LoVo (cell line): ENCODE data around the gene IRF2.
A peak's percentile ranks its signal among the peaks of the same experiment; 100 is the strongest.
"Not testable (repeated sequence)": the region's sequence is repeated elsewhere in the genome, so short reads cannot be mapped to it uniquely, and the experiment has no call there.

Experiments used
- DNase-seq: peaks from one replicate; pipeline ENCODE4 v3.0.0-alpha.2; 2016; ENCODE audit warnings: low spot score

IRF2 gene

DNA sequence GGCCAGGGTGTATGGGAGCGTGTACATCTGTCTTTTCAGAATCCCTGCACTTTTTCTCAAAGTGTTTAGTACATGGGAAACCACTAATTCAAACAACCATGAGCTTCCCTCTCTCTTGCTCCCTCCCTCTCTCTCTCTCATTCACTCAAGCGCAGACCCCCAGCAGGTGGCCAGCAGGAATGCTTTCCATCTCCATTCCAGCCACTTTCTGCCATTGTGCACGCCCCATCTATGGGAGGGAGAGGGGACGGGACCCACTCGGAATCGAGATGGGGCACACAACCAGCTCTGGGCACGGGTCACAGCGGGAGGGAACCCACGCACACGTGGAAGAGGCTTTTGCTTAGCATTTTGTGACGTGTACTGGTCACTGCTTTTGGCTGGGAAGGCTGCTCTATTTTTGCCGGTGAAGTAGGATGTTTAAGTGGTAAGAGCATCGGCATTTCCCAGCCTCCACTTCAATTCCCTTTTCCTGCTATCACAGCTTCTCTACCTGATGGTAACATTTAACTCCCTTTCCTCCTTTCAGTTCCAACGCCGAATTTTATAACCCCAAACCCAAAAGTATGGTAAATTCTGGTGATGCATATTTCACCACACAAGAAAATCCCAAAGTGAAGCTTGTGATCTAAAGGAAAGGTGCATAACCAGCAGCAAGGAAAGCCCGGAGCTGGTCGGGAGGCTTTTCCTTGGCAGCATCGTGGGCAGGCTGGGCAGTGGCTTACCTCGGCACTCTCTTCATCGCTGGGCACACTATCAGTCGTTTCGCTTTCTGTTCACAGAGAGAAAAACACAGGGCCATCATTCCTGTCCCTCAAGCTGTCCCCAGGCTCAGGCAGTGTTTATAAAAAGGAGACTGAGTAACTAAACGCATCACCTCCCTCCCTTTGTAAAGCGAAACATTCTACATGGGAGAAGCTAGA is 84.1 kb downstream of the IRF2 start:
- DNase-seq, result no peak

DNA sequence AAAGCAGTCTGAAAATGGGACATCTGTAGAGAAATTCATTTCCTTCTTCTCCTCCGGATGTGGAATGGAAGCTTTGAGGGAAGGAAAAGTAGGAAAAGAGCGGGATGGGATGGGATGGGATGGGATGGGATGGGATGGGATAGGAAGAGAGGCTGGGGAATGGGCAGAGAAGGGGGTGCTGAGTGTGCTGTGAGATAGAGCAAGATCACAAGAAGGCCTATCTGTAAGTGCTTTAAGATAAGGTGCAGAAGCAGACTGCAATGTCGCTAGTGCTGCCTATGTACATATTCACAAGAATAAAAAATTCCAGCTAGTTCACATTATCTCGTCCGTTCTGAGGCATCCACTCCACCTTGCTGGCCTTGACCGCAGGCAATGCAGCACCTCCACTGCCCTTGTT is 86.2 kb downstream of the IRF2 start:
- no peak for DNase-seq

DNA sequence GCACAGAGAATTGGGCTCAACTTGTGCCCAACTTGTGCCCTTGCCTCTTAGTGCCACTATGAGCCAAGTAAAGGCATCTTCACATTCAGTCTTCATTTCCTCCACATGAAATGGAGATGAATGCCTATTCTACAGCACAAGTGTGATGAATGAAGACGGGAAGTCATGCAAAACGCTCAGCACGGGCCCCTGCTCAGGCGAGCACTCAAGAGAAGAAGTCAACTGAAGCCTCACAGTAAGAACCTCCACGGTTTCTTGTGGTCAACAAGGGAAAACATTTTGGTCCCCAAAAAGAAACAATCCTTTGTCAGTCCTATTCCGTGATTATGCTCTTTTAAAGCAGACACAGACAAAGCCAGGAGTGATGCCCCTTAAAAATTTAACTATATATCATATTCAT is 87.0 kb downstream of the IRF2 start:
- DNase-seq, result no peak

DNA sequence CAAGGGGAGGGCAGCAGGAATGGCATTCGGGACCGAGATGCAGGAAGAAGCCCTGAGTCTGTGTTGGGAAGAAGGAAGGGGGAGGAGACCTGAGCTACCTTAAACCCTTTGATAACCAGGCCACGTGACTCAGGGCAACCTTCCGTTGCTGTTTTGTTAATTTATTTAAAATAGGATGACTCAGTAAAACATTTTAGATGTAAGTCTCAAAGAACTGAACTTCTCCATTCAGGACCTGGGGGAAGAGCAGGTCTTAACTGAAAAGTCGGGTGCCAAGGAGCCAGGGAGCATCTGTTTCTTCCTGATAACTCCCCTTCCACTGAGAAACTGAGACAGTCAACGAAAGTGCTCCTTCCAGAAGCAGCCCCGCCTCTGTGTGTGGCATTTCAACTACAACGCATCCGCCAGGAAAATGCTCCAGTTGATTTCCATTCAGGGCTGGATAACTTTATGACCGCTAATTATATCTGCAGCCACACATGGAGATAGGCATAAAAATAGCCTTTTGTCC is 88.0 kb downstream of the IRF2 start:
- DNase-seq, result no peak

DNA sequence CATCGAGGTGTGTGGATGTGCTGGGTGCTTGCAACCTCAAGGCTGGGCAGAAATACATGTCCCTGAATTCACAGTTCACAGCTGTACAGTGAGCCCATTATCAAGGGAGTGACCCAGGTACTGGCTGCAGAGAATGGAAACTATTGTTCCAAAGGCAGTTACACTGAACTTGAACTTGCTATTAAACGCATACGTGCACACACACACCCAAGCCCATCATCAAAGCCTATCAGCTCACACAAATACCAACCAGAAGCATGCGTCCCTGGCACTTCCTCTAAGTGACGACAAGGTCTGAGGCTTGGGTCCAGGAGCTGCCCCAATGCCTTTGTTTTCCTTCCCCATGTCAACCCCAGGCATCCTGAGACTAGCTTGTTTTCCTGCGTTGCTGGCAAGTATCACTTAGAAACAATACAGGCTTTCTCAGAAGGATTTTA is 88.6 kb downstream of the IRF2 start:
- no peak for DNase-seq

DNA sequence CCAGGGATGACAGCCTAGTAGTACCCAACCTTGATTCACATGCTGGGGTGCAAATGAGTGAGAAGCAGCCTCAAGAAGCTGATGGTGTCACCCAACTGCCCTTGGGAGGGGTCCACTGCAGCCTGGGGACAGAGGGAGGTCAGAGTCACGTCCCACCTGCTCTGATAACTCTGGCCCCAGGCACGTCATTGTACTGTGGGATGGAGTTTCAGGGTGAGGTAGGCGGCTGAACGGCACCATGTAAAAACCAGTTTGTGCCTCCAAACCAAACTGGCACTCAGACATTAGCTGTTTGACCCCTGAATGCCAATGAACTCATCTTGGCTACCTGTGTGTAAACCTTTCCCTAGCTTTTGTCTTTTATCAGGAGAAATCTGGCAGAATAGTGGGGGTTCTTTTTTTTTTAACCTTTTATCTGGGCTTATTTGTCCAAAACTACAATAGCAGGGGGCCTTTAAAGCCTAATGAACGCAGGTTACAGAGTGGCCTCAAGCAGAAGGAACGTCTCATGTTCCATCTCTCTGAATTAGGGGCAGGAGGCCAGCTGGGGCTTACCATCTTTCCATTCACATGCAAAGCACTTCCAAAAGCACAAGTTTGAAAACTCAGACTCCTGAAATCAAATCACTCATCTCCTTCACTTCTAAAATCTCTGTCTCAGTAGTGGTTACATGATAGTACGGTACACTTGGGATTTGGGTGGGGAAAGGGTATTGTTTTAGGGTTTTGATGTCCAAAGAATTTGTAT is 89.4 kb downstream of the IRF2 start:
- no peak for DNase-seq

DNA sequence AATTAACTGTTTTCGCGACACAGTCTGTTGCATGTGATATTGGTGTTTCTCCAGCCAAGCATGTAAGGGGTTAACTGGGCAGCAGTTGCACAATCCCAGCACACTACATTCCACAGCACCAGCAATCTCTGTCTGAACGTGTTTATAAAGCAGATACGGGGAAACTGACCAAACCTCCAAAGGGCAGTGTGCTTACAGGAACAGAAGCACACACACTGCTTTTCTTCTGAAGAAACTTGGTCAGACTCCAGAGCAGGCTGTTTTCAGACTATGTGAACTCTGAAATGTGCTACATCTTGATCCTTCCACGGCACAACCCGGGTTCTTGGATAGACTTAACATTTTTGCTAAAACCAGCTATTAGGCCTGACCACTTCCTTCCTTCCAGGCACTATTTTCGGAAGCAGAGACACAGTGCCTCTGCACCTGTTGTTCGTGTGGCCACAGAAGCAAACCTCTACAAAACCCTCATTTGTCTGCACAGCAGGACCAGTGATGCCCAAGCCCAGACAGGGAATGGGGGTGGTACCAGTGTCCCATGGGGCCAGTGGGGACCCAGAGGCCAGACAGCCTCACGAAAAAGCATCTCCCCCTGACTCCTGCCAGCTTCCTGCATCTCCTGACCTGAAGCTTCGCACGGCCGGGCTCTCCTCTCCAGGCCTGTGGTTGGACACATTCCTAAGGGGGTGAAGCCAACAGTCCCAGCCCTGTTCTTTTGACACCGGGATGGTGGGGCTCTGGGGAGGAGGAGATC is 90.1 kb downstream of the IRF2 start:
- peak; percentile 13 for DNase-seq

DNA sequence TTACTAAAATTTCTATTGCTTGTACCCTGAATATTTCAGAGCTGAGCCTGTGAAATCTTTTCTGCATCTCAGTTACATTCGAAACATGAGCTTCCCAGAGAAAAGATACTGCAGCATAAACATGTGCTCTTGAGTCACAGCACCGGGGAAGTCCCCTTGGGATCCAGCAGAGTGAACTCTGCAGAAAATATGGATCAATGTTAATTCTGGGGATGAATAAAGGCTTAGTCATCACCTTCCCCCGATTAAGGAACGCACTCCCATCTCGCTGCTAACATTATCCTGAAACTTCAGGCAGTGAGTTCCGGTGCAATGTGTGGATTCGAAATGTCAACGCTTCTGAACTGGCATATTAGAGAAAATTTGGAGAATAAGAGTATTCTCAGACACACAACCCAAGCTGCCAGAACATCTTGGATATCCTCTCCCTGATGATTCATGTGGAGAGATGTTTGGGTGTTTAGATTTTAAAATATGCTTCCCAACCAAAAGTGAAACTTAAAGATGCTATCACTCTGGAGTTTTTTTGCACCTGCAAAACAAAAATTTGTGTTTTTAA is 90.8 kb downstream of the IRF2 start:
- DNase-seq, result peak; percentile 29

DNA sequence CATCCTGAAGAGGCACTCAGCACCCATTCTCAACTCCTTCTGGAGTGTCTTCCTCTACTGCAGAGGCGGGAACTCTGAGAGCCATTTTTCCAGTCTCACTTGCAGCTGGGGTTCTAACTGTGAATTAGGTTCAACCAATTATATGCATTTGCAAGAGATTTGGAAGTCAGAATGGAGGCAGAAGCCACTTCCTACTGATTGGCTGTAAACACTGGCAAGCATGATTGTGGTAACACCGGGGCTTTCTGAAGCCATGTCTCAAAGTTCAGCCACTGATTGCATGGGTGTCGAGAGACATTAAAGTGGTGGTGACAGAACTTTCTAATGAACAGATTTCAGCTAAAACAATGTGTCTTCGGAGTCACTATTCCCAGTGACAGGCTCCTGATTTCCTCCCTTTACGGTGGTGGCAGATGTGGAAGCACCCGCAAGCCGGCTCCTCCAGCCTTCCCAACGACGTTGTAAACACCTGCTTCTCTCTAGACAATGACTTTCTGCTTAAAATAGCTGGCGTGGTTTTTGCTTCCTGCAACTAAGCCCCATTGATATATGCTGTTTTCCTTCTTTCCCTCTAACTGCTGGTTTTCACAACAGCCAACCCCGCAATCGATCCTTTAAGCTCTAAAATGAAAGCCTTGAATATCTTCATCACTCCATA is 92.0 kb downstream of the IRF2 start:
- DNase-seq, result no peak

DNA sequence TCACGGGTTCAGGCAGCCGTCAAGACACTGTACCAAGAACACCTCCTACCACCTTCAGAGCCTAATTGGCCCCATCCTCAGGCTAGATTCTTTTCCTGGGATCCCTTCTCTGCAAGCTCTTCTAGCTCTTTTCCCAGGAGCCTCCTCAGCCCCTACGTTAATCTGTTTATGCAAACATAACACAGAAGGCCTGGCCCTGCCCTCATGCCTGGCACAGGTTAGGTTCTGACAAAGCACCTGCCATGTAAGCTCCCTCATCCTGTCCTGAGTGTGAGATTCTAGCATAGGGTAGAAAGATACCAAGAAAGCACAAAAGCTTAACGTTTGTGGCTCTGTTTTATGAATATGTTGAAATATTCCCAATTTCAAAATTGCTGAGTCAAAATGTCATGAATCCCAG is 93.6 kb downstream of the IRF2 start:
- no peak for DNase-seq

DNA sequence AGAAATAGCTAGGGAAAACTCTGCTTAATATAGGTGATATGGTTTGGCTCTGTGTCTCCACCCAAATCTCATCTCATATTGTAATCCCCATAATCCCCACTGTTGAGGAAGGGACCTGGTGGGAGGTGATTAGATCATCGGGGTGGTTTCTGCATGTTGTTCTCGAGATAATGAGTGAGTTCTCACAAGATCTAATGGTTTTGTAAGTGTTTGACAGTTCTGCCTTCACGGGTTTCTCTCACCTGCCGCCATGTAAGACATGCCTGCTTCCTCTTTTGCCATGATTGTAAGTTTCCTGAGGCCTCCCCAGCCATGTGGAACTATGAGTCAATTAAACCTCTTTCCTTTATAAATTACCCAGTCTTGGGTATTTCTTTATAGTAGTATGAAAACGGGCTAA is 94.1 kb downstream of the IRF2 start:
- not testable (repeated sequence) for DNase-seq

DNA sequence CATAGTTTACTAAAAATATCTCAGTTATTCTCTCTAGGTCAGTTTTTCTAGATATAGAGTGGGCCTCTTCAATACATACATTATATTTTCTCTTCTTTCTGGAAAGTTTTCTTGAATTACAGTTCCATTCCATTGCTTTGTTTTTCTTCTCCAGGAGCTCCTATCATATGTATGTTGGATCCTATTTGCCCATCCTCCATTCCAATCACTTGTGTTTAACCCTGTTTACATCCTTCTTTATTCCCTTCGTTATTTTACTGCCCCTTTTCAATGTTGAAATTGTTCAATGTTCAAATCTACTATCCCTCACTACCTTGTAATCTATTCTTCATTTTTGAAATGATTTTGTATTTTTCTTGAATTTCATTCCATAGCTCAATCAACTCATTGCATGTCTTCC is 97.4 kb downstream of the IRF2 start:
- DNase-seq, result no peak

DNA sequence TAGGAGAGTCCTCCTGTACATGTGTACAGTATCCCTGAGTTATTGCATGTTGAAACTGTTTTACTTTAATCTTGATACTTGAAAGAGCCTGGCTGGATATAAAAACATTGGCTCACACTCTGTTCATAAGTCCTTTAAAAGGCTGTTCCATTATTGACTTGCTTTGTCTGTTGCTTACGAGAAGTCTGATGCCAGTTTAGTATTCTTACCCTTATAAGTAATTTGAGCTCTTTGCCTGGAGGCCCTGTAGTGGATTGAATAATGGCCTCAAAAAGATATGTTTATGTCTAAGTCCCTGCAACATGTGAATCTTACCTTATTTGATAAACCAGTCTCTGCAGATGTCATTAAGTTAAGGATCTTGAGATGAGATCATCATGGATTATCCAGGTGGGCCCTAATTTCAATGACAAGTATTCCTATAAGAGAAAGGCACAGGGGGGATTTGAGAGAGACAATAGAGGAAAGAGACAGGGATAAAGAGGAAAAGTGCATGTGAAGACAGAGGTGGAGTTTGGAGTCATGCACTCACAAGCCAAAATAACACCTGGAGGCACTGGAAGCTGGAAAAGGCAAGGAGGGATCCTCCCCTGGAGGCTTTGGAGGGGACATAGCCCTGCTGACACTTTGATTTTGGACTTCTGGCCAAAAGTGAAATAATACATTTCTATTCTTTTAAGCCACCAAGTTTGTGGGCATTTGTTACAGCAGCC is 98.1 kb downstream of the IRF2 start:
- no peak for DNase-seq

DNA sequence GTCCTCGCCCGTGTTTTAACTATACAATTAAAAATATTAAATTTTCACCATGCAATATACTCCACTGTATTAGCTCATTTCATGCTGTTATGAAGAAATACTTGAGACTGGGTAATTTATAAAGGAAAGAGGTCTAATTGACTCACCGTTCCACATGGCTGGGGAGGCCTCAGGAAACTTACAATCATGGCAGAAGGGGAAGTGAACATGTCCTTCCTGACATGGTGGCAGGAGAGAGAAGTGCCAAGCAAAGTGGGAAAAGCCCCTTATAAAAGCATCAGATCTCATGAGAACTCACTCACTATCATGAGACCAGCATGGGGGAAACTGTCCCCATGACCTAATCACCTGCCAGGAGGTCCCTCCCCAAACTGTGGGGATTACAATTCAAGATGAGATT is 98.7 kb downstream of the IRF2 start:
- DNase-seq, result not testable (repeated sequence)

DNA sequence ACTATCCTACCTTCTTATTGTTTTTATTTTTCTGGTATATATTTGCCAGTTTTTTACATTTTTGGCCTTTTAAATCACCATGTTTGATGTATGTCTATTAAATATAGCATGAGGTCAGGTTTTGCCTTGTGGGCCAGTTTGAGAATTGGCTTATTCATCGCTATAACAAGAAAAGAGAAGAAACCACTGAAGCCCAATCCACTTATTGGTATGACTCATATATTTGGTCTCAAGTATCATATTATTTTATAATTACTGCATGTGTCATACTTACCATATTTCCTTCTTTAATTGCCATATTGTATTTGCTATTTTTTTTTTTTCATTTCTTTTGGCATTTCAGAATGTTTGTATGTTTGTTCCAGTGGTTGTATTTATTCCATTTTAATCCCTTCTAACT is 99.3 kb downstream of the IRF2 start:
- no peak for DNase-seq

DNA sequence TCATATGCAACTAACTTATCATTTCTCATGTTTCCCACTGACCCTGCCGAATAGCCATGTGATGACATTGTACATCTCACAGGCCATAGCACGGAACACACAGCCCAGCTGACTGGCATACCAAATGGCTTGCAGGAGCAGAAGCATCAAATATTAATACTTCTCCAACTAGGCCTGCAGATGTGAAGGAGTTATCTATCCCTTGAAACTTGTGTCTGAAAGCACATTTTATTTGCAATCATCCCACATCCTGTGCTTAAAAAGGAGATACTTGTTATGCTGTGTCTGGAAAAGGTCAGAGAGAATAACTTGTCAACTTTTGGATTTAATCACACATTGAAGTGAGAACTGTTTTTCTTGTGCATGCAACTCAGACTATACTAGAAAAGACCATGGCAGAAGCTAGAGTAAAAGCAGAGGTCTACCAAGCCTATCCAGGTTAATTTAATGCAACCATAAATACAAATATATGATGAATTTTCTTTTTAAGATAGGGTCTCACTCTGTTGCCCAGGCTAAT is 100.4 kb downstream of the IRF2 start:
- no peak for DNase-seq

DNA sequence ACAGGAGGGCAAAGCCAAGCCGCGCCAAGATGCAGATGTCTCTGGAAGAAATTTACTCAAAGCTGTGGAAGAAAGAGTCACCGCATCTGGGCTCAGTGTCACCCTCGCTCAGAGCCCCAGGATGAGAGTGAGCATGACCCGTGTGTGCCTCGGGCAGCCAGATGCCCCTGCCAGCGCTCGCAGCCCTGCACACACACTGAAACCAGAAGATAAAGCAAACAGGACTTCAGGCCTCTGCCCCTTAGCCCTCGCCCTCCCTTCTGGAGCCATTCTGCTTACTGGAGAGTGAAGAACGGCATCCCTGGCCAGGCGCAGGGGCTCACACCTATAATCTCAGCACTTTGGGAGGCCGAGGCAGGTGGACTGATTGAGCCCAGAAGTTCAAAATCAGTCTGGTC is 103.0 kb downstream of the IRF2 start:
- no peak for DNase-seq

DNA sequence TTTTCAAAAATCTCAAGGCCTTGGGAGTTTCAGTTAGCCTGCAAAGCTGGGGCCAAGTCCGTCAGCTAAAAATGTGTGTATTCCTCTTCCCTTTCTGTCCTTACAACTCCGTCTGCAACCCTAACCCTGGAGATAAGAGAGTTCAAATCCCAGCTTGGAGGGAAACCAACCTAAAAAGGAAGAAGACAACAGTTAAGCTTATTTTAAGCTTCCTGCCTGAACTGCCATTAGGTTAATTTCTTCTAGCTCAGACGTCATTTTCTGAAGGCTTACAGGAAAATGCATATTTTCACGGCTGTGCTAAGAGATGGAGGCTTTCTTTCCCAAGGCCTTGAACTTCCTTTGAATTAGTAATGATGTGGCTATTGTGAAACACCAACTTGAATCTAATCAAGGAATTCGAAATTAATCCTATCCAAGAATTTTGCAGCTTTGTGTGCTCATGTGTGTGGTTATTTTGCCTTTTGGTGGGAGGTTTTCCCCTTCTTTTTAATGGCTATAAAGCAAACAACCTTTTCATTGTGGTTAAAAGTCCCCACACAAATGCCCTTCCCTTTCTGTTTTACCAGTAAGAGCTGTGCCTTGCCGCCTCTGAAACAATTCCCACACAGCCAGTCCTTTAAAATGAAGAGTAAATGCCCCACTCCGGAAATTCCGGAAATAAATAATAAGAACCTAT is 103.5 kb downstream of the IRF2 start:
- DNase-seq, result no peak

DNA sequence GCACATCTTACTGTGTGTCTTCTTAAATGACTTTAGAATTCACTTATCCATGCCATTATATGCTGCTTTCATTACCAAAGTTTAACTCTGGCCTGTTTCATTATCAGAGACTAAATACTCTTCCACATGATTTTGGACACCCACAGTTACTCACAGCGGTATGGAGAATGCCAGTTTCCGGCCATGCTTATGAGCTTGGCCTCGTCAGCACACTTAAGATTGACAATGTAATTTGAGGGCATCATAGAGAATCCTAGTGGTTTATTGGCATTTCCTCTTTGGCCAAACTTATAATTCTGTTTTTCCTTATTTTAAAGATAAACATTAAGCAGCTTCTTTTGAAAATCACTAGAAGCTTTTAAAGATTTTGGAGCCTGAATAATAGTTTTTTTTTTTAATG is 104.5 kb downstream of the IRF2 start:
- DNase-seq, result no peak

DNA sequence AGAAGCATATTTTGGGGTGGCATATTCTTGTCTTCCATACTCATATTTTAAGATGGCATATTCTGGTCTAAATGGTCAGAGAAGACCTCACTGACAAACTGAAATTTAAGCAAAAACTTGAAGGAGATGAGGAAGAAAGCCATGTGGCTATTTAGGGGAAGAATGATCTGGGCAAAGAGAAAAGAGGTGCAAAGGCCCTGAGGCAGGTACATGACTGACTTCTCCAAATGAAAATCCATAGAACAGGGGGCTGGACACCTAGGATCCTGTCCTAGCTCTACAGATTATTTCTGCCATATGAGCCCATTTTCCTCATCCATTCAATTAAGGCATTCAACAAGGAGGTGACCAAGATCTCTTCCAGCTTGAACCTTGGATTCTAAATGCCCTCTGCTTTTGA is 105.6 kb downstream of the IRF2 start:
- no peak for DNase-seq
